Endothelial cell of coronary artery (primary cell): ENCODE data around the gene IL17REL. TPM values are rescaled to one million over a fixed set of nuclear protein-coding genes. Genes with fewer than 3 reads are reported as not detected.

Experiments used
- total RNA-seq: library from RNA; depleted of rRNA; stranded (reverse); fragments of >200 nt; gene quantifications from 2 replicates; pipeline ENCODE4 v1.2.3, GENCODE V29; 2014

IL17REL gene
- total RNA-seq = under 0.01 TPM in 1 of 2 replicates, not detected in the other

DNA sequence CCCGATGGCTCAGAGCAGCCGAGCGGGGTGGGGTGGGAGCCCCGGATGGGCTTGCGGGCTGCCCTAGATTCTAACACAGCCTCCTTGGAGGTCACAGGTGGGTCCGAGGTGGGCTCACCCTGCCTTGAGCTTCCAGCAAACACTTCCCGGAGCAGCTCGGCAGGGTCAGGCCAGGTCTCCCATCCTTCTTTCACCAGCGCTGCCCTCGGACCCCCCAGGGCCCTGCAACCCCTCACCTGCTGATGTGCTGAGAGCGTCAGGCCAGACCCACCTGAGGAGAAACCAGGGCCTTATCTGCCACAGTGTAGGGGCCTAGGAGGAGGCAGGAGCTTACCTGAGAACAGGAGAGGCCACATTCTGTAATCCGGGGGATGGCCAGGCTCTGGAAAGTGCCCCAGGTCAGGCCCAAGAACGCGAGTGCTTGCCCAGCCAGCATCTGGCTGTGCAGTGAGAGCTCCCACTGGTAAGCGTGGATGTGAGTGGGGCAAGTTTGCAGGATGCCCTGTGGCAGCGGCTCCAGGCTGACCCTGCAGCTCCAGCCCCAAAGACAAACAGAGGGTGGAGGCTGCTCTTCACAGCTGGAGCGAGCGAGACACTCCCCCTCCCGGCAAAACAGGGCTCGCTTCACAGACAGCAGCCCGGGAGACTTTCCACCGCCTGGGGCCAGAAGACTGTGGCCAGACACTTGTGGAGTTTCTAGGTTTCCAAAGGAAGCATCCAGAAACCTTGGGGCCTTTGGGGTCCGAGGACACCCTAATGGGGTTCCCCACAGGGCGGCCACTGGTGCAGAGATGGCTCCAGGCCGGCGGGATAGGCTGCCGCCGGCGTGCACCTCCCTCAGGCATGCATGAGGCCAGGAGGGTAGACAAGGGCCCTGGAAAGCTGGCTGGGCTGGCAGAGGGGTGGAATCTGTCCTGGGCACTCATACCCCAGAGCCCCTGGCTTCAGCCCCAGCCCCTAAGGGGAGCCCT, at the start of gene IL17REL:
TSS of gene IL17REL (minus strand) at position 555 of the 971 bp plus-strand sequence. CDS start at position 436, 119 bp downstream.

DNA sequence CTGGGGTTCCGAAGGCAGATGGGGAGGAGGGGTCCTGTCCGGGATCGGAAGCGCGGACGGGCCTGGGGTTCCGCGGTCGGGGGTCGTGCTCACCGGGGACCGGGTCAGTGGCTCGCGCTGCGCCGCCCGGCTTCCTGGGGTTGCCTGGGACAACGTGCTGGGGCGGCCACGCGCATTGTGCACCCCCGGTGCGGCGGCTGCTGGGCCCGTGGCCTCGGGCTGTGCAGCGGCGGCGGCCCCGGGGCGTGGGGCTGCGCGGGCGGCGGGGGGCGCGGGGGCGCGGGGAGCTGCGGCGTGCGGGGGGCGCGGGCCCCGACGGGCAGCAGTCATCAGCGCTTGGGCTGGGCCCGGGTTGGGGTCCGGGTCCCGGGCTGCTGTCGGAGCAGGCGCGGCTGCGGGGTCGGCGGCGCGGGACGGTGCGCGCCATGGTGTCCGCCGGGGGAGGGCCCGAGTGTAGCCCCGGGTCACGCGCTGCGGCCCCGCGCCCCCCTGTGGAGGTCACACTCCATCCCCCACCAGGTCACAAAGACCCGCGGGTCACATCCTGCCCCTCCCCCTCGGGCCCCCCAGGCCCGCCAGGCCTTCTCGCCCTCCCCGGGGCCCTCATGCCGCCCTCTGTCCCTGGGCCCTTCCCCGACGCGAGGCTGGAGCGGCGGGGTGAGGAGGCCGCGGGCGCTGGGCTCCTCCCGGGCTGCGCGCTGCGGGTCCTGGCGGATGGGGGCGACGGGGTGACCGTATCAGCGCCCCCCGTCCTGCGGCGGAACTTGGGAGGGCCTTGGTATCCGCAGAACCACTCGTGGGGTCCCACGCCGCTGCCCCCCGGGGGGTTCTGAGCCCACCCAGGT, 45.7 kb upstream of the IL17REL start, which contains the start of gene TTLL8:
TSS of gene TTLL8 (minus strand) at position 238 of the 845 bp plus-strand sequence.

DNA sequence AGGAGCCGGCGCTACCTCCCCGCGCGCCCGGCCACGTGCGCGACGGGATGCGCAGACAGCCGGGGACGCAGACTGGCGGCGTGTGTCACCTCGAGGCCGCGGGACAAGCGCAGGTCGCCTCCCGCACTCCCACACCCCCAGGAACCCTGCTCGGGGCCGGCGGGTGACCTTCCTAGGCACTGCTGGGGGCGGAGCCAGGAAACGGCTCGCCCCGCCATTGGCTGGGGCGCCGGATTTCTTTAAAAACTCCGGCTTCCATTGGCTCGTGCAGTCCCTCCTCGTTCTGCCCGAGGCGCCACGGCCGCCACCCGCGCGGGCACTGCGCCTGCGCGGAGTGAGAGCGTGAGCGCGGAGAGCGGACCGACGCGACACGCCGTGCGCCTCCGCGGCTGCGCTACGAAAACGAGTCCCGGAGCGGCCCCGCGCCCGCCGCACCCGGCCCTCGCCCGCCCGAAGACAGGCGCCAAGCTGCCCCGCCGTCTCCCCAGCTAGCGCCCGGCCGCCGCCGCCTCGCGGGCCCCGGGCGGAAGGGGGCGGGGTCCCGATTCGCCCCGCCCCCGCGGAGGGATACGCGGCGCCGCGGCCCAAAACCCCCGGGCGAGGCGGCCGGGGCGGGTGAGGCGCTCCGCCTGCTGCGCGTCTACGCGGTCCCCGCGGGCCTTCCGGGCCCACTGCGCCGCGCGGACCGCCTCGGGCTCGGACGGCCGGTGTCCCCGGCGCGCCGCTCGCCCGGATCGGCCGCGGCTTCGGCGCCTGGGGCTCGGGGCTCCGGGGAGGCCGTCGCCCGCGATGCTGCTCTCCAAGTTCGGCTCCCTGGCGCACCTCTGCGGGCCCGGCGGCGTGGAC, 52.2 kb downstream of the IL17REL start, which contains the start of gene PIM3:
TSS of gene PIM3 (plus strand) at position 614 of the 846 bp plus-strand sequence. CDS start at position 790, 176 bp downstream.

Other genes with a start within 250 kb of the IL17REL start
- gene BRD1, start 184.9 kb downstream of the IL17REL start, total RNA-seq = 20.6 and 29.0 TPM in 2 replicates
- gene ZBED4, start 158.9 kb downstream of the IL17REL start, total RNA-seq = 13.6 and 15.2 TPM in 2 replicates
- gene ALG12, start 94.3 kb downstream of the IL17REL start, total RNA-seq = 11.0 and 12.0 TPM in 2 replicates
- 53.1 and 58.7 TPM in 2 replicates for gene CRELD2, start 94.1 kb downstream of the IL17REL start, total RNA-seq
- 77.6 and 133 TPM in 2 replicates for gene PIM3, start 52.0 kb downstream of the IL17REL start, total RNA-seq
- not detected in 2 replicates for gene TTLL8, start 45.5 kb upstream of the IL17REL start, total RNA-seq
- 0.09 TPM in 1 of 2 replicates, not detected in the other for gene MLC1, start 72.7 kb upstream of the IL17REL start, total RNA-seq
- gene MOV10L1, start 77.2 kb upstream of the IL17REL start, total RNA-seq = 17.9 and 20.4 TPM in 2 replicates
- gene PANX2, start 158.0 kb upstream of the IL17REL start, total RNA-seq = 0.75 and 0.99 TPM in 2 replicates
- gene TRABD, start 173.1 kb upstream of the IL17REL start, total RNA-seq = 27.8 and 32.8 TPM in 2 replicates
- gene SELENOO, start 188.2 kb upstream of the IL17REL start, total RNA-seq = 26.4 and 29.7 TPM in 2 replicates
- gene TUBGCP6, start 232.3 kb upstream of the IL17REL start, total RNA-seq = 20.6 and 33.6 TPM in 2 replicates
- 12.9 and 20.6 TPM in 2 replicates for gene HDAC10, start 238.5 kb upstream of the IL17REL start, total RNA-seq
- gene MAPK12, start 248.9 kb upstream of the IL17REL start, total RNA-seq = 50.2 and 57.4 TPM in 2 replicates